B cell (primary cell): Measurements from ENCODE around the gene NPRL2. TPM values are rescaled to one million over a fixed set of nuclear protein-coding genes. Genes with fewer than 3 reads are reported as not detected.

Source experiments
- ATAC-seq: fragments of 200-7000 bp; cut with Tn5 transposase; one replicate; pipeline ENCODE4 v1.10.0; 2021; ENCODE audit warnings: low read depth, mild to moderate bottlenecking, moderate number of reproducible peaks, moderate library complexity
- CTCF ChIA-PET: fragments of 350-600 bp; sonication (Branson Sonifier 250); formaldehyde crosslinking; loops from one replicate; lab custom pipeline; 2021; ENCODE audit warnings: antibody characterized with exemption, inconsistent platforms; lab: Charles Lee
- POLR2A ChIA-PET: fragments of 350-600 bp; sonication (Branson Sonifier 250); formaldehyde crosslinking; loops from one replicate; lab custom pipeline; 2021; ENCODE audit warnings: antibody characterized with exemption; lab: Charles Lee
- DNase-seq: peaks from one replicate; pipeline ENCODE4 v3.0.0; 2013
- H2AFZ ChIP-seq: 2 replicates; pipeline ENCODE4 v1.6.1; 2012; ENCODE audit warnings: mild to moderate bottlenecking, low read depth, low read length; ENCODE audit not compliant: insufficient read depth, poor library complexity, severe bottlenecking
- H3K27ac ChIP-seq, 2 donors: 1 replicate in 1 of 2; 2 replicates in 1 of 2; pipeline ENCODE4 v1.5.1; 2012 to 2013; ENCODE audit warnings: low read length in 2 of 2, mild to moderate bottlenecking in 2 of 2, moderate library complexity in 1 of 2
- H3K27me3 ChIP-seq, 4 experiments: fragments of 200-600 bp in 1 of 4; sonication (generic) in 1 of 4; replicated peaks in 1 of 4; 1 replicate in 2 of 4; 2 replicates in 2 of 4; pipeline versions ENCODE4 v1.6.1 to v1.7.0; 2013 to 2016; ENCODE audit warnings: low read length in 3 of 4, mild to moderate bottlenecking in 2 of 4, mixed read lengths in 1 of 4, moderate library complexity in 1 of 4; ENCODE audit not compliant: insufficient read depth in 4 of 4, control insufficient read depth in 3 of 4; ENCODE audit errors: control extremely low read depth in 1 of 4
- H3K36me3 ChIP-seq, 2 experiments: replicated peaks in 1 of 2; 1 replicate in 1 of 2; 2 replicates in 1 of 2; pipeline versions ENCODE4 v1.6.1 to v1.7.1; 2013; ENCODE audit warnings: low read length in 1 of 2; ENCODE audit not compliant: insufficient read depth in 2 of 2, control insufficient read depth in 1 of 2; ENCODE audit errors: control extremely low read depth in 1 of 2, extremely low read depth in 1 of 2
- H3K4me1 ChIP-seq, 2 donors: fragments of 200-600 bp in 1 of 2; sonication (generic) in 1 of 2; 1 replicate in 1 of 2; 2 replicates in 1 of 2; pipeline versions ENCODE4 v1.5.1 to v1.6.1; 2013 to 2017; ENCODE audit warnings: low read length in 2 of 2; ENCODE audit not compliant: control insufficient read depth in 2 of 2, insufficient read depth in 2 of 2
- H3K4me2 ChIP-seq: replicated peaks from 2 replicates; pipeline ENCODE3; 2012; ENCODE audit warnings: mild to moderate bottlenecking, low read depth, low read length; ENCODE audit not compliant: poor library complexity, severe bottlenecking
- H3K4me3 ChIP-seq, 5 experiments: fragments of 200-600 bp in 1 of 5; sonication (generic) in 1 of 5; 1 replicate in 3 of 5; 2 replicates in 2 of 5; pipeline versions ENCODE4 v1.5.1 to v1.7.0; 2011 to 2016; ENCODE audit warnings: low read length in 4 of 5, mild to moderate bottlenecking in 4 of 5, low read depth in 2 of 5, control low read depth in 1 of 5, moderate library complexity in 1 of 5; ENCODE audit not compliant: insufficient read depth in 1 of 5; ENCODE audit errors: control extremely low read depth in 1 of 5, extremely low read depth in 1 of 5
- H3K79me2 ChIP-seq: fragments of 200-600 bp; sonication (generic); one replicate; pipeline ENCODE4 v1.6.0; 2016; ENCODE audit warnings: low read length; ENCODE audit not compliant: control insufficient read depth, insufficient read depth
- H3K9ac ChIP-seq: fragments of 200-600 bp; sonication (generic); 2 replicates; pipeline ENCODE4 v1.6.1; 2017; ENCODE audit warnings: mild to moderate bottlenecking, low read length, moderate library complexity
- H3K9me3 ChIP-seq, 3 donors: one replicate each; pipeline versions ENCODE4 v1.6.1 to v1.7.1; 2013; ENCODE audit warnings: low read length in 2 of 3; ENCODE audit not compliant: control insufficient read depth in 2 of 3, insufficient read depth in 1 of 3; ENCODE audit errors: control extremely low read depth in 1 of 3
- H4K20me1 ChIP-seq: 2 replicates; pipeline ENCODE4 v1.6.0; 2012; ENCODE audit warnings: mild to moderate bottlenecking, low read length; ENCODE audit not compliant: insufficient read depth, control insufficient read depth, poor library complexity, severe bottlenecking
- H3K27ac Mint-ChIP-seq: one replicate; pipeline ENCODE4 v1.8.0; 2021; ENCODE audit warnings: mixed read lengths
- H3K27me3 Mint-ChIP-seq: one replicate; pipeline ENCODE4 v1.8.0; 2021; ENCODE audit warnings: mixed read lengths
- H3K4me1 Mint-ChIP-seq: one replicate; pipeline ENCODE4 v1.8.0; 2021; ENCODE audit warnings: mixed read lengths
- H3K4me3 Mint-ChIP-seq: one replicate; pipeline ENCODE4 v1.8.0; 2021; ENCODE audit warnings: mixed read lengths
- H3K9me3 Mint-ChIP-seq: one replicate; pipeline ENCODE4 v1.8.0; 2022; ENCODE audit warnings: mixed read lengths; ENCODE audit not compliant: insufficient read depth
- EZH2 ChIP-seq: IDR thresholded peaks from 2 replicates; pipeline ENCODE4 v1.6.1; 2012; ENCODE audit warnings: borderline replicate concordance, low read depth, mild to moderate bottlenecking, moderate library complexity, low read length; ENCODE audit not compliant: insufficient read depth, poor library complexity, severe bottlenecking
- WGBS: methylation state at CpG from one replicate; pipeline ENCODE4 v1.1.5; 2013; ENCODE audit warnings: missing lambda C conversion rate; ENCODE audit not compliant: insufficient coverage; 5-methylcytosine and 5-hydroxymethylcytosine counted together
- intact Hi-C: fragments of 100-400 bp; cut with micrococcal nuclease; formaldehyde crosslinking; loops from one replicate; pipeline ENCODE4 v1.10.0; 2022
- polyA plus RNA-seq: library from polyadenylated mRNA; depleted of rRNA; stranded (reverse); fragments of >200 nt; gene quantifications from 2 replicates; pipeline ENCODE4 v1.2.3, GENCODE V29; 2012
- total RNA-seq, 2 donors: library from RNA; stranded (reverse); fragments of 120-200 nt in 1 of 2; gene quantifications; 1 replicate in 1 of 2; 2 replicates in 1 of 2; pipeline versions ENCODE4 v1.2.3 to v1.2.4, GENCODE V29; 2013 to 2022
- TF ChIP-seq, protein P1 (sequence below): fragments of 200-600 bp; IDR thresholded peaks from one replicate; pipeline ENCODE4 v1.8.0; 2022; ENCODE audit warnings: antibody characterized with exemption, mild to moderate bottlenecking

NPRL2 gene
- total and polyA plus RNA-seq, 2 donors (not counting 1 experiment from before 2014, with no cell fraction given), result 31.3 to 64.6 TPM

DNA sequence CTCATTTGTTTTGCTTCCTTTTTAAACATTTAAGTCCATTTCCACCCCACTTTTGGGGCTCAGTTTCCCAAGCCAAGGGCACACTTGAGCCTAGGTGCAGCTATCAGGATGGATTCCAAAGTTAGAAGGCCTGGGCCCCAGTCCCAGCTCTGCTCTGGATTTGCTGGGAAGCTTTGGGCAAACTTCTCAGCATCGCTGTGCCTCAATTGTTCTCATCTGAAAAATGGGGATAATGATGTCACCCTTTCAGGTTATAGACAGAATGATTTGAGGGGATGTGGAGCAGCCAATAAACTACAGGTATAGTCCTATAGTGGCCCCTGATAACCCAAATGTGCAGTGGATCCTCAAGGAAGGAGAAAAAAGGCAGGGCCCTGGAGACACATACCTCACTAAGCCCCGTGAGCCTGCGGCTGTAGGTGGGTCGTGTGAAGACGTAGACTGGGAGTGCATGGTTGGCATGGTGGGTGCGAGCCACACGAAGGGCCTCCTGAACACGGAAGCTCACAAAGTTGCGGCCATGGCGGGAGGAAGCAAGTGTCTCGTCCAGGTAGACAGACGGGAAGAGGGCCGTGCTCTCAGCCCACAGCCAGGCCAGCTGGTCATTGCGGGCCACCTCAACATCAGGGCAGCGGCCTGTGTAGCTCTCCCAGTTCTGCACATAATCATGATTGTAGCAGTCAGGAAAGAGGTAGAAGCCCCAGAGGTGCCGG, 31.2 kb downstream of the NPRL2 start:
- H3K79me2 ChIP-seq, result no peaks in the 10 kb centered on the region
- H3K27me3 ChIP-seq, result no peaks in the 10 kb centered on the region
- H3K4me3 ChIP-seq, result no peak overlapping the region
- peaks cover 0 to 3% (median 0%) of the 10 kb centered on the region in 3 donors for H3K9me3 ChIP-seq
- H4K20me1 ChIP-seq, result no peaks in the 10 kb centered on the region
- WGBS, result 98% methylated on average over 14 of the region's 16 CpGs
- ChIA-PET CTCF (interaction anchor here (0.7 to 2.0 kb wide), 5 partner anchors 8 to 223 kb away, joined by 3 to 6 read pairs (median 3); partner anchors contain the start of gene TUSC2), POLR2A (no interaction called here)
- DNase-seq (no peak), ATAC-seq (no peak)
- Mint-ChIP-seq H3K4me1 (peaks cover 47% of the 10 kb centered on the region), H3K27ac (no peak overlapping the region), H3K27me3 (no peaks in the 10 kb centered on the region), H3K4me3 (peak overlapping the region; percentile 98), H3K9me3 (no peaks in the 10 kb centered on the region)
- H3K4me1 ChIP-seq, result peaks cover 25 to 57% of the 10 kb centered on the region in 2 donors
- no peak overlapping the region for H3K27ac ChIP-seq
- H3K36me3 ChIP-seq, result peaks cover 0 to 5% of the 10 kb centered on the region in 2 experiments
- peak overlapping the region; percentile 26 for H3K4me2 ChIP-seq
- TF ChIP-seq, protein P1, sequence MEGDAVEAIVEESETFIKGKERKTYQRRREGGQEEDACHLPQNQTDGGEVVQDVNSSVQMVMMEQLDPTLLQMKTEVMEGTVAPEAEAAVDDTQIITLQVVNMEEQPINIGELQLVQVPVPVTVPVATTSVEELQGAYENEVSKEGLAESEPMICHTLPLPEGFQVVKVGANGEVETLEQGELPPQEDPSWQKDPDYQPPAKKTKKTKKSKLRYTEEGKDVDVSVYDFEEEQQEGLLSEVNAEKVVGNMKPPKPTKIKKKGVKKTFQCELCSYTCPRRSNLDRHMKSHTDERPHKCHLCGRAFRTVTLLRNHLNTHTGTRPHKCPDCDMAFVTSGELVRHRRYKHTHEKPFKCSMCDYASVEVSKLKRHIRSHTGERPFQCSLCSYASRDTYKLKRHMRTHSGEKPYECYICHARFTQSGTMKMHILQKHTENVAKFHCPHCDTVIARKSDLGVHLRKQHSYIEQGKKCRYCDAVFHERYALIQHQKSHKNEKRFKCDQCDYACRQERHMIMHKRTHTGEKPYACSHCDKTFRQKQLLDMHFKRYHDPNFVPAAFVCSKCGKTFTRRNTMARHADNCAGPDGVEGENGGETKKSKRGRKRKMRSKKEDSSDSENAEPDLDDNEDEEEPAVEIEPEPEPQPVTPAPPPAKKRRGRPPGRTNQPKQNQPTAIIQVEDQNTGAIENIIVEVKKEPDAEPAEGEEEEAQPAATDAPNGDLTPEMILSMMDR, result no peak
- TF ChIP-seq EZH2, result no peak
- H2AFZ ChIP-seq, result no peak overlapping the region
- H3K9ac ChIP-seq, result no peak overlapping the region
- intact Hi-C loops, result no loop called here

DNA sequence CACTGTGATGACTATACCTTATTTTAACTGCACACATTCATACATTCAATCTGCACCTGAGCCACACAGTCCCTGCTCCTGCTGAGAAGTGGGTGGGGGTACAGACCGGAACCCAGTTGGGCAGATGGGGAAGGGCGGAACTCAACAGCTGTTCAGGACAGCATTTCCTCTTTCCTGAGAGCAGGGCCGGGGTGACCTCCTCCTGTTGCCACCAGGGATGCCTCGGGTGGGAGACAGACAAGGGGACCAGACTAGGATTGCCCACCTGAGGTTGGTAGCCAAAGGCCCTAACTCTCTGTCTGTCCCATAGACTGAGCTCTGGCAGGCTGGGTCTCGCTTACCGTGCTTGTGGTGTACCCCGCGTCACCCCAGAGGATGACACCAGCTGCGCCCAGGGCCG, 32.0 kb downstream of the NPRL2 start:
- Mint-ChIP-seq H3K4me3 (peak overlapping the region; percentile 41), H3K4me1 (peaks cover 45% of the 10 kb centered on the region), H3K9me3 (no peaks in the 10 kb centered on the region), H3K27ac (peak overlapping the region; percentile 72), H3K27me3 (no peaks in the 10 kb centered on the region)
- peaks cover 0 to 3% of the 10 kb centered on the region in 2 experiments for H3K36me3 ChIP-seq
- H3K4me1 ChIP-seq, result peaks cover 25 to 57% of the 10 kb centered on the region in 2 donors
- WGBS, result 75% methylated on average over 10 of the region's 10 CpGs
- peaks cover 0 to 3% (median 0%) of the 10 kb centered on the region in 3 donors for H3K9me3 ChIP-seq
- intact Hi-C loops, result no loop called here
- H3K79me2 ChIP-seq, result no peaks in the 10 kb centered on the region
- ATAC-seq (no peak), DNase-seq (no peak)
- no peak overlapping the region for H2AFZ ChIP-seq
- POLR2A ChIA-PET, result interaction anchor here (0.6 kb wide), 1 partner anchor 26 kb away, joined by 5 read pairs; no protein-coding TSS in a partner anchor
- H3K27me3 ChIP-seq, result no peaks in the 10 kb centered on the region
- H3K4me3 ChIP-seq, result no peak overlapping the region
- CTCF ChIA-PET, result interaction anchor here (0.8 to 2.0 kb wide), 4 partner anchors 12 to 224 kb away, joined by 3 to 6 read pairs (median 4); no protein-coding TSS in a partner anchor
- peak overlapping the region; percentile 26 for H3K4me2 ChIP-seq
- TF ChIP-seq EZH2, result no peak
- TF ChIP-seq, protein P1, result no peak
- H4K20me1 ChIP-seq, result no peaks in the 10 kb centered on the region
- no peak overlapping the region for H3K9ac ChIP-seq
- no peak overlapping the region for H3K27ac ChIP-seq
